DOHH2 (cell line): Measurements from ENCODE around the gene PRKCSH.

Experiments used
- H3F3A ChIP-seq: fragments of 200-600 bp; sonication (generic), shearing (Covaris generic); 2 replicates; pipeline ENCODE4 v1.6.0; 2016; ENCODE audit warnings: antibody characterized with exemption, mild to moderate bottlenecking; ENCODE audit not compliant: control insufficient read depth, insufficient read depth
- H3K27ac ChIP-seq: fragments of 200-600 bp; sonication (generic); 2 replicates; pipeline ENCODE4 v1.5.1; 2014; ENCODE audit warnings: low read depth, mild to moderate bottlenecking, low read length, moderate library complexity
- H3K27me3 ChIP-seq: fragments of 200-600 bp; sonication (generic); 2 replicates; pipeline ENCODE4 v1.6.1; 2014; ENCODE audit warnings: mild to moderate bottlenecking, low read length, mixed read lengths; ENCODE audit not compliant: control insufficient read depth
- H3K36me3 ChIP-seq: fragments of 200-600 bp; sonication (generic); 2 replicates; pipeline ENCODE4 v1.6.1; 2014; ENCODE audit warnings: mild to moderate bottlenecking, low read length, moderate library complexity, mixed read lengths; ENCODE audit not compliant: control insufficient read depth
- H3K4me1 ChIP-seq: fragments of 200-600 bp; sonication (generic); 2 replicates; pipeline ENCODE4 v1.6.1; 2014; ENCODE audit warnings: mild to moderate bottlenecking, low read length, mixed read lengths; ENCODE audit not compliant: control insufficient read depth
- H3K4me2 ChIP-seq: fragments of 200-600 bp; sonication (generic); 2 replicates; pipeline ENCODE4 v1.6.0; 2014; ENCODE audit warnings: mild to moderate bottlenecking, low read length, moderate library complexity
- H3K4me3 ChIP-seq: fragments of 200-600 bp; sonication (generic); 2 replicates; pipeline ENCODE4 v1.5.1; 2014; ENCODE audit warnings: mild to moderate bottlenecking, low read length, mixed read lengths
- H3K79me2 ChIP-seq: fragments of 200-600 bp; sonication (generic); 2 replicates; pipeline ENCODE4 v1.6.1; 2014; ENCODE audit warnings: mild to moderate bottlenecking, low read length, mixed read lengths; ENCODE audit not compliant: control insufficient read depth
- H3K9me2 ChIP-seq: fragments of 200-600 bp; sonication (generic); replicated peaks from 2 replicates; pipeline ENCODE4 v1.6.1; 2014; ENCODE audit warnings: mild to moderate bottlenecking, low read length, mixed read lengths; ENCODE audit not compliant: control insufficient read depth
- H3K9me3 ChIP-seq: fragments of 200-600 bp; sonication (generic); 2 replicates; pipeline ENCODE4 v1.6.1; 2014; ENCODE audit warnings: antibody characterized with exemption, low read length, mixed read lengths; ENCODE audit not compliant: control insufficient read depth, insufficient read depth
- H4K20me1 ChIP-seq: fragments of 200-600 bp; sonication (generic); 2 replicates; pipeline ENCODE4 v1.6.0; 2014; ENCODE audit warnings: low read depth, mild to moderate bottlenecking, antibody characterized with exemption, low read length, moderate library complexity; ENCODE audit not compliant: control insufficient read depth, insufficient read depth
- EZH2phosphoT487 ChIP-seq: fragments of 200-600 bp; sonication (generic); IDR thresholded peaks from 2 replicates; pipeline ENCODE4 v1.6.1; 2017; ENCODE audit warnings: borderline replicate concordance, mild to moderate bottlenecking, antibody characterized with exemption, low read length, moderate library complexity, mixed read lengths
- TF ChIP-seq, protein P1 (sequence below): fragments of 200-600 bp; sonication (generic); IDR thresholded peaks from one replicate; pipeline ENCODE4 v1.5.1; 2014; ENCODE audit warnings: antibody characterized with exemption, mild to moderate bottlenecking, low read depth, low read length; ENCODE audit not compliant: poor library complexity, severe bottlenecking

PRKCSH gene

DNA sequence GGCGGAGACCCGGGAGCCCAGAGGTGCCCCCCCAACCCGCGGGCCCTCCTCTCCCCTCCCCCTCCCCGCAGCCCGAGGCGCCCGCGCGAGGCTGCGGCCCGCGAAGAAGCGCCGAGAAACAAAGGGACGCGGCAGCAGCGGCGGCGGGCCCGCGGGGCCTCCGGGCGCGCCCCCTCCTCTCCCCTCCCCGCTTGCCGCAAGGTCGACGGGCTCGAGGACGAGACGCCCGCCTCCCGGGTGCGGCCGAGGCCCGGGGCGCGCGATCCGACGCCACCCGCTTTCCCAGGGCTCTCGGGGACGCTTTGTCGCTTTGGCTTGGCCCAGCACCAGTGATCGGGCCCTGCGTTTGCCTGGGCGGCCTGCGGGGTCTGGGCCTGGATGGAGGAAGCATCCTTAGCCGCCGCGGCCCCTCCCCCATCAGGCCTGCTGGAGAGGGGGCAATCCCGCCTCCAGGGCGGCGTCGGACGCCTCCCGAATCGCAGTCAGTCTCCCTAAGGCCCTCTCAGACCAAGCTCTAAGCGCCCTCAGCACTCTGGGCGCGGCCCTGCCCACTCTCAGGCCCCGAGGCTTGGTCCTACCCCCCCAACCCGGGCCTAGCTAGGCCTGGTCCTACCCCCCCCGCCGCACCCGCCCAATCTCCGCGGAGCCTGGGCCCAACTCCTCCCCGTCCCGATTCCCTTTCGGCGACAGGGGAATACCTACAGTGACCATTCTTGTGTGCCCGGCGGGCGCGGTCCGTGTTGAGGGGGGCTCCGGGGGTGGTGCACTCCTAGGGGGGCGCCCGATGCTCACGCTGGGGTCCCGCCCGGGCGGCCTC is 44.7 kb downstream of the PRKCSH start:
- Histone ChIP-seq H3K27me3 (peaks cover 3% of the 10 kb centered on the region), H3K36me3 (no peaks in the 10 kb centered on the region), H3F3A (no peaks in the 10 kb centered on the region), H3K79me2 (no peaks in the 10 kb centered on the region), H3K4me3 (no peak overlapping the region), H3K27ac (no peak overlapping the region), H3K4me2 (no peak overlapping the region), H3K9me2 (no peaks in the 10 kb centered on the region), H3K9me3 (no peaks in the 10 kb centered on the region), H4K20me1 (no peaks in the 10 kb centered on the region), H3K4me1 (peaks cover 19% of the 10 kb centered on the region)
- TF ChIP-seq, protein P1, sequence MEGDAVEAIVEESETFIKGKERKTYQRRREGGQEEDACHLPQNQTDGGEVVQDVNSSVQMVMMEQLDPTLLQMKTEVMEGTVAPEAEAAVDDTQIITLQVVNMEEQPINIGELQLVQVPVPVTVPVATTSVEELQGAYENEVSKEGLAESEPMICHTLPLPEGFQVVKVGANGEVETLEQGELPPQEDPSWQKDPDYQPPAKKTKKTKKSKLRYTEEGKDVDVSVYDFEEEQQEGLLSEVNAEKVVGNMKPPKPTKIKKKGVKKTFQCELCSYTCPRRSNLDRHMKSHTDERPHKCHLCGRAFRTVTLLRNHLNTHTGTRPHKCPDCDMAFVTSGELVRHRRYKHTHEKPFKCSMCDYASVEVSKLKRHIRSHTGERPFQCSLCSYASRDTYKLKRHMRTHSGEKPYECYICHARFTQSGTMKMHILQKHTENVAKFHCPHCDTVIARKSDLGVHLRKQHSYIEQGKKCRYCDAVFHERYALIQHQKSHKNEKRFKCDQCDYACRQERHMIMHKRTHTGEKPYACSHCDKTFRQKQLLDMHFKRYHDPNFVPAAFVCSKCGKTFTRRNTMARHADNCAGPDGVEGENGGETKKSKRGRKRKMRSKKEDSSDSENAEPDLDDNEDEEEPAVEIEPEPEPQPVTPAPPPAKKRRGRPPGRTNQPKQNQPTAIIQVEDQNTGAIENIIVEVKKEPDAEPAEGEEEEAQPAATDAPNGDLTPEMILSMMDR, result no peak
- no peak for TF ChIP-seq EZH2phosphoT487

DNA sequence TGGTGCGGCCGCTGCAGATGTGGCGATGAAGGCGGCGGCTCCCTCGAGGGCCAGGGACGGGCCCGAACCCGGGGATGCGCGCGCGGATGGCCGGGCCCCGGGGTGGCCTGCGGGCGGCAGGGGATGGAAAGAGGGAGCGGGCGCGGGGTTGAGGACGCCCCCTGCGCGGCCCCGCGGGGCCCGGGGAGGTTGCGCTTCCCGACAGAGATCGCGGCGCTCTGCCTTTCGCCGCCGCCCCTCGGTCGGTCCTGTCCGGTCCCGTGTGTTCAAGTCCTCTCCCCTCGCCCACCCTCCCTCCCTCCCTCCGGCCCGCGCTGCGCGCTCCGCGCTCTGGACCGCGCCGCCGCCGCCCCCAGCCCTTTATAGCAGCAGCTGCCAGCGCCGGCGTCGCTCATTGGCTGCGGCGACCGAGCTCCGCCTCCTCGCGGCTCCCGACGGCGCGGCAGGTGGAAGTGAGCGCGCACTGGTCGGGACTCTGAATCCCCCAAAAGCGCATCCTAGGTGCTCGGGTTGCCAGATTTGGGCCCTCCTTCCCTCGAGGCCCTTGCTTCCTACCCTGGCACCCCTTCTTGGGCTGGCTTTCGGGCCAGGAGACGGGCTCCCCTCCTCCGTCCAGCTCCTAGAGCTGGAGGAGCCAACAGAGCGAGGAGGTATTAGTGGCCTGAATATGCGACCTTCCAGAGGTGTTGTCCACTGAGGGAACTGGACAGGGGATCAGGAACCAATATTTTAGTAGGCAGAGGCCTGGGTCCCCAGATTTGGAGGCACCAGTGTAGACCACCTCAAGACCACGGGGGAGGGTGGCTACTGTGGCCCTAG is 45.5 kb downstream of the PRKCSH start, which contains the start of gene ELAVL3:
ELAVL3 (minus strand) TSS at position 332 of the 819 bp plus-strand sequence. CDS start 438 bp downstream, outside the sequence.
- H4K20me1 ChIP-seq, result no peaks in the 10 kb centered on the region
- H3K27ac ChIP-seq, result no peak within 1 kb of the TSS
- peaks cover 3% of the 10 kb centered on the region for H3K27me3 ChIP-seq
- H3K4me2 ChIP-seq, result peak within 1 kb of the TSS; percentile 68; the same call in 1 of the 2 replicates
- H3K4me1 ChIP-seq, result peaks cover 19% of the 10 kb centered on the region
- no peaks in the 10 kb centered on the region for H3K36me3 ChIP-seq
- H3K4me3 ChIP-seq, result no peak within 1 kb of the TSS
- H3K9me3 ChIP-seq, result no peaks in the 10 kb centered on the region
- no peaks in the 10 kb centered on the region for H3F3A ChIP-seq
- TF ChIP-seq, protein P1, result no peak
- TF ChIP-seq EZH2phosphoT487, result no peak
- no peaks in the 10 kb centered on the region for H3K79me2 ChIP-seq
- no peaks in the 10 kb centered on the region for H3K9me2 ChIP-seq

DNA sequence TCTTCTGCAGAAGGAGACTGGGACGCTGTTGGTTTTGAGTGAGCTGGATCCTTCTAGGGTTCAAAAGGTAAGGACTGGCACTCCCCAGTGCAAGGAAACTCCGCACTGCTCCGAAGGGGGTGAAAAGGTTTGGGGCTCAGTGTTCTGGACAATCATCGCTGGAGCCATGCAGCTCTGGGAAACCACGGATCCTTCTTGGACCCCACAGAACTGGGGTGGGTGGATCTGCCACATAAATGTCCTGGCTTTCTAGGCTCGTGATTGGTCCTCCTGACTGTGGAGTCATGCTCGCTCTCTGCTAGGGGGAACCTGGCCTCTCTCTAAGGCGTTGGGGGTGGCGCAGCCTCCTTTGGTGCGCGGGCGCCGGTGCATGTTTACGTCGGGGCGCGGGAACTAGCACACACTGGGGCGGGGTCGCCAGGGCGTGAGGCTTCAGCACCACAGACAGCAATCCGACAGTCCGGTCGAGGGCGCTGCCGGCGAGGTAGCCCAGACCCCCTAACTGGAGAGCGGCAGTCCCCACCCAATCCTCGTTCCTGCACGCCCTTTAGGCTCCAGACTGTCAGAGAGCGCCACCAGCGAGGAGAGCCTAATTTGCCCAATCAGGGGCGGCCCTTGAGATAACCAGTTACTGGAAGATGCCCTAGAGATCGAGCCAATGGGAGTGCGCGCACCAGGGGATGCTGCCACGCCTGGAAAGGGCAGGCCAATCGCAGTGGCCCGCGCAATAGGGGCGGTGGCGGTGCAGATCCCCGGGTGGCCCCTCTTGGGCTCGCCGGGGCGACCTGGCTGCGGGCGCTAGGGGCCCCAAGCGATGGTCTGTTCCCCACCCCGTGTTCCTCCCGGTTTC is 46.3 kb downstream of the PRKCSH start:
- H3F3A ChIP-seq, result no peaks in the 10 kb centered on the region
- peaks cover 3% of the 10 kb centered on the region for H3K27me3 ChIP-seq
- H4K20me1 ChIP-seq, result no peaks in the 10 kb centered on the region
- H3K4me2 ChIP-seq, result peak overlapping the region; percentile 68
- H3K36me3 ChIP-seq, result no peaks in the 10 kb centered on the region
- no peak overlapping the region for H3K27ac ChIP-seq
- peak overlapping the region; percentile 52 for H3K4me3 ChIP-seq
- no peaks in the 10 kb centered on the region for H3K9me2 ChIP-seq
- TF ChIP-seq EZH2phosphoT487, result no peak
- TF ChIP-seq, protein P1, result no peak
- H3K4me1 ChIP-seq, result peaks cover 19% of the 10 kb centered on the region
- H3K79me2 ChIP-seq, result no peaks in the 10 kb centered on the region
- H3K9me3 ChIP-seq, result no peaks in the 10 kb centered on the region
